Endothelial cell of umbilical vein (primary cell): ENCODE results near the gene USP48. TPM values are rescaled to one million over a fixed set of nuclear protein-coding genes. Genes with fewer than 3 reads are reported as not detected.
A peak's percentile ranks its signal among the peaks of the same experiment; 100 is the strongest.

Experiments
- BruUV-seq: library from RNA; stranded (reverse); fragments of 400-500 nt; replicated peaks from 2 replicates; lab custom pipeline; 2021; lab: Mats Ljungman, UMichigan
- CTCF ChIA-PET: fragments of 300-600, 350-600 bp; sonication (Branson Sonifier 250); formaldehyde crosslinking; loops from one replicate; lab custom pipeline; 2021; ENCODE audit warnings: antibody characterized with exemption, inconsistent platforms; lab: Charles Lee
- POLR2A ChIA-PET: fragments of 300-600, 350-600 bp; sonication (Branson Sonifier 250); formaldehyde crosslinking; loops from one replicate; lab custom pipeline; 2021; ENCODE audit warnings: antibody characterized with exemption, inconsistent platforms; lab: Charles Lee
- DNase-seq: peaks from one replicate; pipeline ENCODE4 v3.0.0-alpha.2; 2011; ENCODE audit warnings: low read depth, low spot score
- FAIRE-seq: peaks from 2 replicates; lab custom pipeline; 2011; peaks lifted over from hg19 to GRCh38; lab: Jason Lieb, UNC
- H2AFZ ChIP-seq: 2 replicates; pipeline ENCODE4 v1.6.0; 2012; ENCODE audit warnings: low read depth, low read length, control low read depth, inconsistent platforms
- H3K27ac ChIP-seq: 2 replicates; pipeline ENCODE4 v1.5.1; 2011; ENCODE audit warnings: low read depth, mild to moderate bottlenecking, control low read depth, low read length, moderate library complexity; ENCODE audit not compliant: insufficient read depth
- H3K27me3 ChIP-seq, 2 experiments: 2 replicates each; pipeline versions ENCODE4 v1.6.0 to v1.6.1; 2011; ENCODE audit warnings: low read length in 2 of 2, mixed read lengths in 1 of 2; ENCODE audit not compliant: control insufficient read depth in 2 of 2, insufficient read depth in 2 of 2
- H3K36me3 ChIP-seq, 2 experiments: 2 replicates in 1 of 2; 3 replicates in 1 of 2; pipeline ENCODE4 v1.5.1; 2011; ENCODE audit warnings: low read length in 2 of 2, mild to moderate bottlenecking in 1 of 2, moderate library complexity in 1 of 2; ENCODE audit not compliant: control insufficient read depth in 2 of 2, insufficient read depth in 2 of 2; ENCODE audit errors: extremely low read depth in 1 of 2
- H3K4me1 ChIP-seq: 3 replicates; pipeline ENCODE4 v1.5.1; 2011; ENCODE audit warnings: mild to moderate bottlenecking, low read length; ENCODE audit not compliant: control insufficient read depth, insufficient read depth; ENCODE audit errors: extremely low read depth
- H3K4me2 ChIP-seq: 2 replicates; pipeline ENCODE4 v1.6.1; 2011; ENCODE audit warnings: low read length, control low read depth, mixed read lengths; ENCODE audit not compliant: insufficient read depth
- H3K4me3 ChIP-seq, 3 experiments: fragments of 200-600 bp in 1 of 3; sonication (generic), shearing (Covaris generic) in 1 of 3; replicated peaks in 1 of 3; 2 replicates each; pipeline ENCODE4 v1.5.1; 2011 to 2016; ENCODE audit warnings: control low read depth in 3 of 3, low read length in 3 of 3, mild to moderate bottlenecking in 2 of 3, inconsistent platforms in 1 of 3, low read depth in 1 of 3, moderate library complexity in 1 of 3; ENCODE audit not compliant: insufficient read depth in 1 of 3
- H3K79me2 ChIP-seq: 2 replicates; pipeline ENCODE4 v1.6.0; 2012; ENCODE audit warnings: low read length, inconsistent platforms; ENCODE audit not compliant: control insufficient read depth, insufficient read depth
- H3K9ac ChIP-seq: replicated peaks from 2 replicates; pipeline ENCODE3; 2011; ENCODE audit warnings: low read length, control low read depth; ENCODE audit not compliant: insufficient read depth; ENCODE audit errors: extremely low read depth
- H3K9me1 ChIP-seq: replicated peaks from 3 replicates; pipeline ENCODE4 v1.6.0; 2011; ENCODE audit warnings: mild to moderate bottlenecking, low read length; ENCODE audit not compliant: control insufficient read depth, insufficient read depth; ENCODE audit errors: extremely low read depth
- H3K9me3 ChIP-seq: replicated peaks from 2 replicates; pipeline ENCODE4 v1.5.1; 2012; ENCODE audit warnings: low read length, inconsistent platforms; ENCODE audit not compliant: control insufficient read depth, insufficient read depth
- H4K20me1 ChIP-seq: replicated peaks from 2 replicates; pipeline ENCODE3; 2011; ENCODE audit warnings: mild to moderate bottlenecking, low read length; ENCODE audit not compliant: control insufficient read depth, insufficient read depth; ENCODE audit errors: extremely low read depth
- CTCF ChIP-seq, 2 donors: IDR thresholded peaks; 1 replicate in 1 of 2; 2 replicates in 1 of 2; pipeline ENCODE4 v1.5.1; 2011; ENCODE audit warnings: low read length in 2 of 2, mild to moderate bottlenecking in 2 of 2, moderate library complexity in 2 of 2, control low read depth in 1 of 2, inconsistent platforms in 1 of 2, low read depth in 1 of 2; ENCODE audit not compliant: insufficient read depth in 1 of 2; ENCODE audit errors: extremely low read depth in 1 of 2
- EZH2 ChIP-seq: IDR thresholded peaks from 2 replicates; pipeline ENCODE4 v1.6.1; 2012; ENCODE audit warnings: borderline replicate concordance, low read depth, mild to moderate bottlenecking, moderate library complexity, low read length, inconsistent platforms; ENCODE audit not compliant: severe bottlenecking
- FOS ChIP-seq: IDR thresholded peaks from 2 replicates; pipeline ENCODE4 v1.6.1; 2011; ENCODE audit warnings: mild to moderate bottlenecking, low read length, moderate library complexity, borderline replicate concordance; ENCODE audit not compliant: insufficient read depth
- GATA2 ChIP-seq: IDR thresholded peaks from 2 replicates; pipeline ENCODE4 v1.7.0; 2011; ENCODE audit warnings: low read depth, mild to moderate bottlenecking, moderate library complexity, mixed read lengths, low read length; ENCODE audit not compliant: insufficient read length, insufficient read depth
- JUN ChIP-seq: IDR thresholded peaks from 2 replicates; pipeline ENCODE4 v1.6.1; 2011; ENCODE audit warnings: borderline replicate concordance, low read depth; ENCODE audit not compliant: insufficient read length, insufficient read depth
- MAX ChIP-seq: IDR thresholded peaks from 2 replicates; pipeline ENCODE4 v1.6.1; 2011; ENCODE audit not compliant: insufficient read depth, insufficient read length
- MYC ChIP-seq: IDR thresholded peaks from one replicate; pipeline ENCODE4 v1.6.1; 2011; ENCODE audit warnings: mild to moderate bottlenecking, low read depth, low read length
- POLR2A ChIP-seq: IDR thresholded peaks from 2 replicates; pipeline ENCODE4 v1.6.1; 2012; ENCODE audit warnings: low read depth, mild to moderate bottlenecking, control low read depth, low read length
- POLR2AphosphoS5 ChIP-seq: IDR thresholded peaks from 2 replicates; pipeline ENCODE4 v1.6.1; 2012; ENCODE audit warnings: low read depth, mild to moderate bottlenecking, control low read depth, low read length, moderate library complexity; ENCODE audit not compliant: insufficient read depth
- dilution Hi-C: fragments of 300-500 bp; cut with MboI; formaldehyde crosslinking; loops from one replicate; pipeline ENCODE4 v1.15.0; 2019; ENCODE audit warnings: low sequenced_read_pairs; ENCODE audit not compliant: extremely low pct_ligation_motif_present
- intact Hi-C: fragments of 100-400 bp; cut with micrococcal nuclease; formaldehyde crosslinking; loops from one replicate; pipeline ENCODE4 v1.10.0; 2022
- polyA plus RNA-seq, 4 experiments: library from polyadenylated mRNA; depleted of rRNA in 3 of 4; stranded (reverse) in 3 of 4; unstranded in 1 of 4; fragments of >200 nt; gene quantifications; 2 replicates each; pipeline versions ENCODE4 v1.2.1 to v1.2.3, GENCODE V29; 2011 to 2012; ENCODE audit warnings: missing spikeins in 1 of 4
- total RNA-seq: library from RNA; stranded (reverse); gene quantifications from 2 replicates; pipeline ENCODE4 v1.2.3, GENCODE V29; 2021

Gene USP48
- total and polyA plus RNA-seq, 2 donors (not counting 3 experiments of a cell fraction or from before 2014, with no cell fraction given) = 27.2 to 149 TPM

DNA sequence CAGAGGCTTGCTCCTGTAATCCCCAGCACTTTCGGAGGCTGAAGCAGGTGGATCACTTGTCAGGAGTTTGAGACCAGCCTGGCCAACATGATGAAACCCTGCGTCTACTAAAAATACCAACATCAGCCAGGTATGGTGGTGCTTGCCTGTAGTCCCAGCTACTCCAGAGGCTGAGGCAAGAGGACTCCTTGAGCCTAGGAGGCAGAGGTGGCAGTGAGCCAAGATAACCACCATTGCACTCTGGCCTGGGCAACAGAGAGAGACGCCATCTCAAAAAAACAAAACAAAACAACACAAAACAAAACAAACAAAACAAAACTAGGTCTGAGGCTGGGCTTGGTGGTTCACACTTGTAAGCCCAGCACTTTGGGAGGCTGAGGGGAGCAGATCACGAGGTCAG lies 75.1 kb downstream of the USP48 start:
- TF ChIP-seq CTCF (IDR thresholded peaks at IDR 0.05; ENCODE audit: extremely low read depth in 1 of 2, insufficient read depth in 1 of 2, low read depth in 1 of 2, low read length in 2 of 2) (no peak), MAX (no peak), GATA2 (no peak), EZH2 (no peak), MYC (no peak), POLR2AphosphoS5 (no peak), JUN (no peak), FOS (no peak), POLR2A (no peak)
- intact Hi-C loops (loop anchor here (10.0 kb wide), 1 partner anchor 317 kb away; no protein-coding TSS in a partner anchor), dilution Hi-C loops (no loop called here)
- Histone ChIP-seq H3K4me1 (peaks cover 18% of the 10 kb centered on the region), H3K4me3 (no peak overlapping the region), H3K9me3 (no peaks in the 10 kb centered on the region), H3K36me3 (peaks cover 20 to 29% of the 10 kb centered on the region in 2 experiments), H4K20me1 (no peaks in the 10 kb centered on the region), H3K27ac (no peak overlapping the region), H3K9ac (no peak overlapping the region), H2AFZ (no peak overlapping the region), H3K79me2 (peaks cover 16% of the 10 kb centered on the region), H3K4me2 (no peak overlapping the region), H3K9me1 (no peaks in the 10 kb centered on the region), H3K27me3 (no peaks in the 10 kb centered on the region)
- FAIRE-seq (peak; percentile 28), DNase-seq (no peak)
- ChIA-PET POLR2A (no interaction called here), CTCF (interaction anchor here (1.4 to 2.2 kb wide), 2 partner anchors 14 to 75 kb away, joined by 3 to 8 read pairs; partner anchors contain the start of gene USP48)
- BruUV-seq = no TSS peak
